HG03066 (cell line): ENCODE data around the gene RAB11A.

ENCODE experiments used
- ATAC-seq: cut with Tn5 transposase; IDR thresholded peaks from one replicate; pipeline ENCODE4 v1.9.1; 2021; ENCODE audit warnings: low read depth; ENCODE audit not compliant: unreplicated experiment

The RAB11A gene

DNA sequence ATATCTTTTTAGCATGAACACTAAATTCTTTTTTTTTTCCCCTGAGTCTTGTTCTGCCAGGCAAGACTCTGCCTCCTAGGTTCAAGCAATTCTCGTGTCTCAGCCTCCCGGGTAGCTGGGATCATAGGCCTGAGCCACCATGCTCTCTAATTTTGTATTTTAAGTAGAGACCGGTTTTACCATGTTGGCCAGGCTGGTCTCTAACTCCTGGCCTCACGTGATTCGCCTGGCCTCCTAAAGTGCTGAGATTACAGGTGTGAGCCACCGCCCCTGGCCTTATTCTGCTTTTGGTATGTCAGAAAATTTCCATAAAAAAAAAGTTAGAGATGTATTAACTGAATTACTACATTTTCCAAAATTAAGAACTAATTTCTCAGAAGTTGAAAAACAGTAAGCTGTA lies 14.3 kb downstream of the RAB11A start:
- ATAC-seq: no peak

- no peak for ATAC-seq
These were observed 15.2 kb downstream of the RAB11A start for GRCh38 chr15:65884511-65884910.

- ATAC-seq: no peak
These were observed 16.5 kb downstream of the RAB11A start for GRCh38 chr15:65885668-65886218.

DNA sequence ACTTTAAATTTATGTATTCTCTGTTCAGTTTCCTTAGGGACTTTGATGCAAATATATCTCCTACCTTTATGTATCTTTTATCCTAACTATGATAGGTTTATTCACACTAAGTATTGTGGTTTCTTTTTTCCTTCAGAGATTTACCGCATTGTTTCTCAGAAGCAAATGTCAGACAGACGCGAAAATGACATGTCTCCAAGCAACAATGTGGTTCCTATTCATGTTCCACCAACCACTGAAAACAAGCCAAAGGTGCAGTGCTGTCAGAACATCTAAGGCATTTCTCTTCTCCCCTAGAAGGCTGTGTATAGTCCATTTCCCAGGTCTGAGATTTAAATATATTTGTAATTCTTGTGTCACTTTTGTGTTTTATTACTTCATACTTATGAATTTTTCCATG lies 18.3 kb downstream of the RAB11A start:
- no peak for ATAC-seq

- ATAC-seq: no peak
These were observed 19.7 kb downstream of the RAB11A start for GRCh38 chr15:65888981-65889380.

DNA sequence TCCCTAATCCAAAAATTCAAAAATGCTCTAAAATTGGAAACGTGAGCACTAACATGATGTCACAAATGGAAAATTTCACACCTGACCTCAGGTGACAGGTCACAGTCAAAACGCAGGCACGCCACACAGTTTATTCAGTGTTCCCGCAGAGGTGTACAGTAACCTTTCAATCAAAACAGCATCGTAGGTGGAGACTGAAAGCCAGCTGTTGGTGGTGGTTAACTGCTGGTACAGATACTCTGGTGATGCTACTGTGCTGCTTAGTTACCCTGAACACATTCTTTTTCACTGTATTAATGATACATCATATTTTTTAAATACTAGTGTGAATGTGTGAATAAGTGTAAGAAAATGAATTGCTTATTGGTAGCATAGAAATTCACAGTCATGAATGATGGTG lies 23.8 kb downstream of the RAB11A start:
- no peak for ATAC-seq

DNA sequence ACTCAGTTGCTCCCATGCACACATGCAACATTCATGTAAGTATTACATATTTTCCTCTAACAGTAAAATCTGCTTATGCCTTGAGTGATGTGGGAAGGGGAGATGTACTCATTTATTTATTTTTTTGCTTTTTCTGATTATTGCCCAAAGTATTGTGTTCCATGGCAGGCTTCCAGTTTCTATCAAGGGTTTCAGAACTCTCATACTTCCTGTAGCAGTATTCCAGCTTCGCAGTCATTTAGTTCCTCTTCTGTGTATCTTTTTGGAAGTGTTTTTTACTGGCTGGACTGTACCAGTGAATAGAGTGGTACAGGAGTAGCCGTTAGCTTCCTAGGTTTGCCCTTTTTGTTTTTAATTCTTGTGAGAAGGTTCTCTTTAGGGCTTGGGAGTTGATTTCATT lies 26.9 kb downstream of the RAB11A start:
- ATAC-seq: no peak

- no peak for ATAC-seq
These were observed 31.2 kb downstream of the RAB11A start for GRCh38 chr15:65900488-65900887.

DNA sequence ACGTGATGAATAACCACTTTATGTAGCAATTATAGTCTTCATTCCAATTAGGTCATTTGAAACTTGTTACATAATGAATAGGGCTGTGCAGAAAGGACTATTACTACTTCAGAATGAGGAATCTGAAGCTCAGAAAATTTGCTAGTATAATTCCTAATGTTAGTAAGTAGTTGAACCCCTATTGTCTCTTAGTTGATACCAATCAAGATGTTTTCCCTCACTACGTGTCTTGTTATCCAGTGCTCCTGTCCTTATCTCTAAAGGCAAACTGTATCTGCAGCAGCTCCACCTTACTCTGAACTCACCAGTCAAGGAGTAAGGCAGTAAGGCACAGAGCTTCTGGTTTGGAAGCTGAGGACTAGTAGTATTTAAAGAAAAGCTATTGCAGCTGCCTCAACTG lies 32.0 kb downstream of the RAB11A start:
- no peak for ATAC-seq

DNA sequence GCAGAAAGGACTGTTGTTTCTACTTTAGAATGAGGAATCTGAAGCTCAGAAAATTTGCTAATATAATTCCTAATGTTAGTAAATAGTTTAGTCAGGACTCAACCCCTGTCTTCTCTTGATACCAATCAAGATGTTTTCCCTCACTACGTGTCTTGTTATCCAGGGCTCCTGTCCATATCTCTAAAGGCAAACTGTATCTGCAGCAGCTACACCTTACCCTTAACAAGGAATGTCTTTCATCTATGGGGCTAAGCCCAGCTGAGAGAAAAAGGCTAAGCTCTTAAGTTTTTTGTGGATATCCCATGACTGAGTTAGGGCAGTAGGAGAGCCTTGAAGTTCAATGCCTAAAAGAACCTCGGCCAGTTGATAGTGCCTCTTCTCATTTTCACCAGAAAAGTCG lies 32.5 kb downstream of the RAB11A start:
- ATAC-seq: no peak

- ATAC-seq: peak; percentile 82
These were observed 33.1 kb downstream of the RAB11A start for GRCh38 chr15:65902373-65902772.

- no peak for ATAC-seq
These were observed 34.2 kb downstream of the RAB11A start for GRCh38 chr15:65903296-65904073.

- ATAC-seq: no peak
These were observed 35.0 kb downstream of the RAB11A start for GRCh38 chr15:65904301-65904700.

DNA sequence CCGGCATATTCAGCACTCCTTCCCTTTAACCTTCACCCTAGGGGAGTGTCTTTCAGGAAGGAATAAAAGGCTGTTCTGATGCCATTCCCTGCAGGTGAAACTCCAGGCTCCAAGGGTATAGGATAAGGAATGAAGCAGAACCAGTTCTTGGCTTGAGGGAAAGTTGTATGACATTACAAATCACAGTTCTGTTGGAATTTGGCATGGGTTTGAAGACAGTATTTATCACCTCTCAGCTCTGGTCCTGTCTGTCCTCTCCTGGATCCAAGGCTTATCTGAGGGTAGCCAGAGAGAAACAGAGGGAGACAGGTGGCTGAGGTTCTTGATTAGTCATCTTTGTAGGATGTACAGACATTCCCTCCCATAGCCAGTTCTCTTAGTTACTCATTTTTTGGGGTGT lies 37.1 kb downstream of the RAB11A start:
- no peak for ATAC-seq

GRCh38 chr15:65907661-65908060 lies 38.4 kb downstream of the RAB11A start:
- ATAC-seq: no peak

- ATAC-seq: no peak
These were observed 39.6 kb downstream of the RAB11A start for GRCh38 chr15:65908876-65909275.

- ATAC-seq: no peak
These were observed 40.5 kb downstream of the RAB11A start for GRCh38 chr15:65909831-65910230.

- ATAC-seq: no peak
These were observed 41.0 kb downstream of the RAB11A start for GRCh38 chr15:65910341-65910740.

DNA sequence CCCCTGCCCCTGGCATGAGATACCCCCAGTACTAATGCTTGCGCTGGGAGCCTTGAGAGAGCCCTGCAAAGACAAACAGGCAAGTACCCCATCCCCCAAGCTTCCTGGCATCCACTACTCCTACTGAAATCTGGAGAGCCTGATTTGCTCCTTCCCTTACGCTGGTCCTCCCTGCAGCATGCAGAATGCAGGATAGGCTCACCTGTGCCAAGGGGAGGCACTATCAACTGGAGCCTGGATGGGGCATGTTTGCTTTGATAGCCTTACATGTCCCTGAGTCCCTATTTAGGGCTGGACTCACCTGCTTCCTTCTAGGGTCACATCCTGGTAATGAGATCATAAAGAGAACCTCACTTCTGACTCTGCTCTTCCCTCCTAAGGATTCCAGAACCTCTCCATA lies 42.9 kb downstream of the RAB11A start:
- no peak for ATAC-seq

- ATAC-seq: no peak
These were observed 44.4 kb downstream of the RAB11A start for GRCh38 chr15:65913631-65914199.

- no peak for ATAC-seq
These were observed 45.1 kb downstream of the RAB11A start for GRCh38 chr15:65914386-65914785.
